IMR-90 (cell line): ENCODE results near the gene KHK. TPM values are rescaled to one million over a fixed set of nuclear protein-coding genes. Genes with fewer than 3 reads are reported as not detected.
A peak's percentile ranks its signal among the peaks of the same experiment; 100 is the strongest.

Experiments
- ATAC-seq: fragments of 200-7000 bp; cut with Tn5 transposase; 2 replicates; pipeline ENCODE4 v1.9.1; 2020; ENCODE audit warnings: low read depth, mild to moderate bottlenecking, moderate library complexity
- BruUV-seq: library from RNA; stranded (reverse); fragments of 400-500 nt; replicated peaks from 2 replicates; lab custom pipeline; 2021; lab: Mats Ljungman, UMichigan
- CTCF ChIA-PET: fragments of 300-600 bp; formaldehyde crosslinking; extraction: SDS; loops from one replicate; lab custom pipeline; 2021; ENCODE audit warnings: antibody characterized with exemption; lab: Yijun Ruan, JAX
- POLR2A ChIA-PET: fragments of 300-600 bp; sonication (Branson Sonifier 250); formaldehyde crosslinking; loops from one replicate; lab custom pipeline; 2022; ENCODE audit warnings: antibody characterized with exemption; ENCODE audit not compliant: unreplicated experiment; lab: Charles Lee
- DNase-seq: peaks from one replicate; pipeline ENCODE4 v3.0.0; 2013
- H2AFZ ChIP-seq: replicated peaks from 2 replicates; pipeline ENCODE3; 2013; ENCODE audit warnings: low read length, mild to moderate bottlenecking; ENCODE audit not compliant: poor library complexity
- H2AK5ac ChIP-seq: 2 replicates; pipeline ENCODE4 v1.6.1; 2013; ENCODE audit warnings: low read depth, low read length, inconsistent platforms
- H2AK9ac ChIP-seq: replicated peaks from 2 replicates; pipeline ENCODE3; 2013; ENCODE audit warnings: mild to moderate bottlenecking, low read depth, low read length, moderate library complexity; ENCODE audit not compliant: poor library complexity
- H2BK120ac ChIP-seq: 2 replicates; pipeline ENCODE4 v1.6.1; 2013; ENCODE audit warnings: low read depth, low read length, inconsistent platforms
- H2BK15ac ChIP-seq: 3 replicates; pipeline ENCODE4 v1.6.1; 2013; ENCODE audit warnings: low read depth, low read length, inconsistent platforms
- H2BK20ac ChIP-seq: 2 replicates; pipeline ENCODE4 v1.6.1; 2013; ENCODE audit warnings: low read depth, mild to moderate bottlenecking, inconsistent platforms, low read length, moderate library complexity
- H2BK5ac ChIP-seq: 2 replicates; pipeline ENCODE4 v1.6.1; 2013; ENCODE audit warnings: mild to moderate bottlenecking, low read depth, low read length, inconsistent platforms; ENCODE audit not compliant: poor library complexity, severe bottlenecking
- H3K14ac ChIP-seq: replicated peaks from 2 replicates; pipeline ENCODE4 v1.6.1; 2013; ENCODE audit warnings: low read depth, low read length, inconsistent platforms
- H3K18ac ChIP-seq: 2 replicates; pipeline ENCODE4 v1.6.1; 2013; ENCODE audit warnings: low read depth, low read length, control low read depth
- H3K23ac ChIP-seq: 2 replicates; pipeline ENCODE4 v1.6.1; 2013; ENCODE audit warnings: low read depth, low read length, inconsistent platforms
- H3K27ac ChIP-seq: 2 replicates; pipeline ENCODE4 v1.5.1; 2013; ENCODE audit warnings: mild to moderate bottlenecking, control low read depth, low read length; ENCODE audit not compliant: insufficient read depth
- H3K27me3 ChIP-seq: 2 replicates; pipeline ENCODE4 v1.6.1; 2013; ENCODE audit warnings: low read length; ENCODE audit not compliant: control insufficient read depth, insufficient read depth
- H3K36me3 ChIP-seq: 2 replicates; pipeline ENCODE4 v1.6.1; 2013; ENCODE audit warnings: low read length, mixed read lengths; ENCODE audit not compliant: control insufficient read depth, insufficient read depth
- H3K4ac ChIP-seq: 2 replicates; pipeline ENCODE4 v1.6.1; 2013; ENCODE audit warnings: low read depth, low read length, inconsistent platforms
- H3K4me1 ChIP-seq: 2 replicates; pipeline ENCODE4 v1.6.1; 2013; ENCODE audit warnings: low read length, mixed read lengths; ENCODE audit not compliant: control insufficient read depth, insufficient read depth
- H3K4me2 ChIP-seq: 2 replicates; pipeline ENCODE4 v1.6.1; 2013; ENCODE audit warnings: low read depth, mild to moderate bottlenecking, control low read depth, low read length, moderate library complexity
- H3K4me3 ChIP-seq: 2 replicates; pipeline ENCODE4 v1.5.1; 2013; ENCODE audit warnings: low read depth, mild to moderate bottlenecking, control low read depth, low read length, moderate library complexity; ENCODE audit not compliant: insufficient read depth
- H3K56ac ChIP-seq: 2 replicates; pipeline ENCODE4 v1.6.1; 2013; ENCODE audit warnings: low read length, inconsistent platforms; ENCODE audit not compliant: insufficient read depth; ENCODE audit errors: extremely low read depth
- H3K79me1 ChIP-seq, 2 experiments: 2 replicates each; pipeline ENCODE4 v1.6.1; 2013; ENCODE audit warnings: low read length in 2 of 2, inconsistent platforms in 1 of 2, low read depth in 1 of 2
- H3K9ac ChIP-seq: 2 replicates; pipeline ENCODE4 v1.6.1; 2013; ENCODE audit warnings: low read depth, low read length, control low read depth
- H3K9me1 ChIP-seq: 2 replicates; pipeline ENCODE4 v1.6.1; 2013; ENCODE audit warnings: low read length, inconsistent platforms; ENCODE audit not compliant: insufficient read depth
- H3K9me3 ChIP-seq: 2 replicates; pipeline ENCODE4 v1.6.1; 2013; ENCODE audit warnings: low read length; ENCODE audit not compliant: control insufficient read depth, insufficient read depth
- H4K20me1 ChIP-seq: 2 replicates; pipeline ENCODE4 v1.6.1; 2013; ENCODE audit warnings: low read length, inconsistent platforms; ENCODE audit not compliant: insufficient read depth
- H4K5ac ChIP-seq: 2 replicates; pipeline ENCODE4 v1.6.1; 2013; ENCODE audit warnings: mild to moderate bottlenecking, low read depth, low read length, control low read depth
- H4K8ac ChIP-seq, 2 experiments: 2 replicates each; pipeline ENCODE4 v1.6.1; 2013; ENCODE audit warnings: low read depth in 2 of 2, low read length in 2 of 2, control low read depth in 1 of 2, inconsistent platforms in 1 of 2
- H4K91ac ChIP-seq: 2 replicates; pipeline ENCODE4 v1.6.1; 2013; ENCODE audit warnings: low read depth, low read length, inconsistent platforms; ENCODE audit not compliant: insufficient read depth
- CTCF ChIP-seq: conservative IDR thresholded peaks from 2 replicates; pipeline ENCODE4 v1.5.1; 2012; ENCODE audit warnings: mild to moderate bottlenecking, low read depth, low read length, improper control_type of control experiment
- MAFK ChIP-seq: IDR thresholded peaks from 2 replicates; pipeline ENCODE4 v1.6.1; 2012; ENCODE audit warnings: low read depth, low read length, improper control_type of control experiment
- MXI1 ChIP-seq: IDR thresholded peaks from 2 replicates; pipeline ENCODE4 v1.6.1; 2012; ENCODE audit warnings: low read depth, mild to moderate bottlenecking, low read length, moderate library complexity, borderline replicate concordance
- RCOR1 ChIP-seq: IDR thresholded peaks from 2 replicates; pipeline ENCODE4 v1.6.1; 2012; ENCODE audit warnings: mild to moderate bottlenecking, low read length, improper control_type of control experiment; ENCODE audit not compliant: insufficient replicate concordance
- SMC3 ChIP-seq: fragments of 150-350 bp; IDR thresholded peaks from 2 replicates; pipeline ENCODE4 v1.6.1; 2016; ENCODE audit warnings: low read depth, mild to moderate bottlenecking, antibody characterized with exemption, low read length, moderate library complexity
- WGBS, 2 experiments: methylation state at CpG; one replicate each; pipeline versions ENCODE4 v1.1.5 to v1.1.7; 2013; ENCODE audit warnings: missing lambda C conversion rate in 2 of 2; ENCODE audit not compliant: insufficient read length in 1 of 2; ENCODE audit errors: extremely low coverage in 2 of 2; 5-methylcytosine and 5-hydroxymethylcytosine counted together
- dilution Hi-C: fragments of 300-500 bp; cut with HindIII; formaldehyde crosslinking; loops from one replicate; pipeline ENCODE4 v1.14.3; 2018; ENCODE audit warnings: low sequenced_read_pairs; ENCODE audit not compliant: unreplicated experiment
- in situ Hi-C: fragments of 300-500 bp; cut with MboI; formaldehyde crosslinking; loops from 3 replicates; pipeline ENCODE4 v1.14.3; 2019; ENCODE audit warnings: low sequenced_read_pairs, inconsistent platforms, mixed read lengths
- intact Hi-C: fragments of 100-400 bp; cut with micrococcal nuclease; formaldehyde crosslinking; loops from 2 replicates; pipeline ENCODE4 v1.10.0; 2022
- polyA plus RNA-seq, 3 experiments: library from polyadenylated mRNA; depleted of rRNA; stranded (reverse); fragments of >200 nt; gene quantifications; 2 replicates each; pipeline ENCODE4 v1.2.3, GENCODE V29; 2012; ENCODE audit warnings: low replicate concordance in 1 of 3
- total RNA-seq: library from RNA; depleted of rRNA; stranded (reverse); fragments of >200 nt; gene quantifications from 2 replicates; pipeline ENCODE4 v1.2.3, GENCODE V29; 2012
- TF ChIP-seq, protein P1 (sequence below): fragments of 150-350 bp; IDR thresholded peaks from 2 replicates; pipeline ENCODE4 v1.6.1; 2017; ENCODE audit warnings: mild to moderate bottlenecking, antibody characterized with exemption, low read length, low read depth

KHK gene
- total and polyA plus RNA-seq, 2 of the 4 experiments (the other 2 are of a cell fraction), result 0.72 to 0.82 TPM

GRCh38 chr2:27118525-27119329 lies 32.2 kb downstream of the KHK start, which contains the start of gene CGREF1:
Gene CGREF1, minus strand, starts transcription at chr2:27119128. Its CDS starts 14,762 bp downstream, at chr2:27104366.
- no TSS peak for BruUV-seq

More at GRCh38 chr2:27118525-27119329, 32.2 kb downstream of the KHK start, which contains the start of gene CGREF1:
- H3K27me3 ChIP-seq, result peaks cover 67% of the 10 kb centered on the region
- no peak within 1 kb of the TSS for H3K4ac ChIP-seq
- peak within 1 kb of the TSS; percentile 85 for H2AFZ ChIP-seq
- peak within 1 kb of the TSS; percentile 72 for H2AK9ac ChIP-seq
- H4K5ac ChIP-seq, result no peak within 1 kb of the TSS
- no peaks in the 10 kb centered on the region; the same call in 1 of the 2 replicates for H4K20me1 ChIP-seq
- H4K91ac ChIP-seq, result peak within 1 kb of the TSS; percentile 39; the same call in 1 of the 2 replicates
- H2BK15ac ChIP-seq, result no peak within 1 kb of the TSS
- CTCF ChIA-PET, result no interaction called here
- peak within 1 kb of the TSS; percentile 64 for H3K23ac ChIP-seq
- dilution Hi-C loops (no loop called here), in situ Hi-C loops (no loop called here), intact Hi-C loops (no loop called here)
- peak within 1 kb of the TSS; percentile 99 for H3K4me2 ChIP-seq
- H3K27ac ChIP-seq, result no peak within 1 kb of the TSS
- POLR2A ChIA-PET, result no interaction called here
- peak within 1 kb of the TSS; percentile 42 for H3K4me3 ChIP-seq
- peak within 1 kb of the TSS in 1 of 2 experiments; percentile 63; a peak in 1 of 4 replicates for H4K8ac ChIP-seq
- peaks cover 6% of the 10 kb centered on the region; the same call in 1 of the 2 replicates for H3K9me3 ChIP-seq
- no peak within 1 kb of the TSS for H2AK5ac ChIP-seq
- H2BK120ac ChIP-seq, result no peak within 1 kb of the TSS
- peaks cover 5% of the 10 kb centered on the region for H3K4me1 ChIP-seq
- ATAC-seq (peak; percentile 36), DNase-seq (no peak)
- no peaks in the 10 kb centered on the region for H3K36me3 ChIP-seq
- H2BK5ac ChIP-seq, result no peak within 1 kb of the TSS
- 0 out of 2 replicates have a peak within 1 kb of the TSS, but pooled peaks have one; percentile 16 for H3K56ac ChIP-seq
- no peak within 1 kb of the TSS for H2BK20ac ChIP-seq
- no peaks in the 10 kb centered on the region for H3K79me1 ChIP-seq
- H3K9me1 ChIP-seq, result no peaks in the 10 kb centered on the region; the same call in 1 of the 2 replicates
- TF ChIP-seq, protein P1, sequence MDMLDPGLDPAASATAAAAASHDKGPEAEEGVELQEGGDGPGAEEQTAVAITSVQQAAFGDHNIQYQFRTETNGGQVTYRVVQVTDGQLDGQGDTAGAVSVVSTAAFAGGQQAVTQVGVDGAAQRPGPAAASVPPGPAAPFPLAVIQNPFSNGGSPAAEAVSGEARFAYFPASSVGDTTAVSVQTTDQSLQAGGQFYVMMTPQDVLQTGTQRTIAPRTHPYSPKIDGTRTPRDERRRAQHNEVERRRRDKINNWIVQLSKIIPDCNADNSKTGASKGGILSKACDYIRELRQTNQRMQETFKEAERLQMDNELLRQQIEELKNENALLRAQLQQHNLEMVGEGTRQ, result no peak
- TF ChIP-seq SMC3, result no peak
- no peak for TF ChIP-seq RCOR1
- no peak for TF ChIP-seq CTCF
- no peak for TF ChIP-seq MXI1
- TF ChIP-seq MAFK, result no peak
- no peak within 1 kb of the TSS for H3K9ac ChIP-seq
- H3K14ac ChIP-seq, result no peak within 1 kb of the TSS
- WGBS, 2 experiments, result 6% methylated on average over 54 of the region's 84 CpGs; no CpG with 5 or more reads in 1 of the 2 experiments
- H3K18ac ChIP-seq, result no peak within 1 kb of the TSS
